Calu3 (cell line): ENCODE results near the gene FAM193A. TPM values are rescaled to one million over a fixed set of nuclear protein-coding genes. Genes with fewer than 3 reads are reported as not detected.

ENCODE experiments used
- BruUV-seq: library from RNA; stranded (reverse); fragments of 400-500 nt; replicated peaks from 2 replicates; lab custom pipeline; 2021; lab: Mats Ljungman, UMichigan
- CTCF ChIA-PET: fragments of 300-600 bp; sonication (Branson Sonifier 250); formaldehyde crosslinking; loops from one replicate; lab custom pipeline; 2022; ENCODE audit warnings: antibody characterized with exemption; lab: Charles Lee
- DNase-seq: peaks from one replicate; pipeline ENCODE4 v3.0.0; 2022
- H3K27ac Mint-ChIP-seq: one replicate; pipeline ENCODE4 v1.8.0; 2022; ENCODE audit warnings: mixed read lengths; ENCODE audit not compliant: unreplicated experiment
- H3K27me3 Mint-ChIP-seq: one replicate; pipeline ENCODE4 v1.8.0; 2022; ENCODE audit warnings: mixed read lengths; ENCODE audit not compliant: unreplicated experiment
- H3K36me3 Mint-ChIP-seq: one replicate; pipeline ENCODE4 v1.8.0; 2022; ENCODE audit warnings: mild to moderate bottlenecking, moderate library complexity, mixed read lengths; ENCODE audit not compliant: insufficient read depth, unreplicated experiment
- H3K4me1 Mint-ChIP-seq: one replicate; pipeline ENCODE4 v1.8.0; 2022; ENCODE audit warnings: mild to moderate bottlenecking, low read depth, mixed read lengths; ENCODE audit not compliant: unreplicated experiment
- H3K4me3 Mint-ChIP-seq: one replicate; pipeline ENCODE4 v1.8.0; 2022; ENCODE audit warnings: mild to moderate bottlenecking, low read depth, moderate library complexity, mixed read lengths; ENCODE audit not compliant: unreplicated experiment
- H3K9me3 Mint-ChIP-seq: one replicate; pipeline ENCODE4 v1.8.0; 2022; ENCODE audit warnings: low read depth, mixed read lengths; ENCODE audit not compliant: unreplicated experiment
- intact Hi-C: fragments of 100-400 bp; cut with micrococcal nuclease; formaldehyde crosslinking; loops from one replicate; pipeline ENCODE4 v1.10.0; 2022; ENCODE audit not compliant: unreplicated experiment
- total RNA-seq: library from RNA; stranded (reverse); gene quantifications from 2 replicates; pipeline ENCODE4 v1.2.3, GENCODE V29; 2022
- TF ChIP-seq, protein P1 (sequence below): fragments of 200-600 bp; IDR thresholded peaks from one replicate; pipeline ENCODE4 v1.8.0; 2022; ENCODE audit warnings: antibody characterized with exemption; ENCODE audit not compliant: unreplicated experiment

Gene FAM193A
- total RNA-seq, 1 experiment from 2014 or later, result 20.0 TPM

DNA sequence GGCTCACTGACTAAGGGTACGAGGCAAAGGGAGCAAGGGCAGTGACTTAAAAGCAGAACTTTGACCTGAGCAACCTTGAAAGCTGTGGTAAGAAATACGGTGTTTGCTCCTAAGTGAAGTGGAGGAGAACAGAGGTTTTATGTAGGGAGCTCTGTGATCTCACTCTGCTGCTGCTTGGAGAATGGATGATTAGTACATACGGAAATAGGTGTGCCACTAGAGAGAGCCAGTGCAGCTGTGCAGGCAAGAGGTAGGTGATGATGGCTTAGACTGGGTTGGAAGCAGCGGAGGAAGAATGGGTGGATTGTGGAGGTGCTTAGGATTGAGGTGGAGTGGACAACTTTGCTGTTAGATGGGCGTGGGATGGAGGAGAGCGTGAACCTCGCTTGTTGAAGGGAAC, 85.0 kb downstream of the FAM193A start:
- DNase-seq, result no peak
- Mint-ChIP-seq H3K4me3 (no peak overlapping the region), H3K9me3 (no peaks in the 10 kb centered on the region), H3K27me3 (no peaks in the 10 kb centered on the region), H3K36me3 (no peaks in the 10 kb centered on the region), H3K27ac (no peak overlapping the region), H3K4me1 (no peaks in the 10 kb centered on the region)
- CTCF ChIA-PET, result interaction anchor here (0.7 kb wide), 1 partner anchor 11 kb away, joined by 5 read pairs; no protein-coding TSS in a partner anchor
- no TSS peak for BruUV-seq
- TF ChIP-seq, protein P1, sequence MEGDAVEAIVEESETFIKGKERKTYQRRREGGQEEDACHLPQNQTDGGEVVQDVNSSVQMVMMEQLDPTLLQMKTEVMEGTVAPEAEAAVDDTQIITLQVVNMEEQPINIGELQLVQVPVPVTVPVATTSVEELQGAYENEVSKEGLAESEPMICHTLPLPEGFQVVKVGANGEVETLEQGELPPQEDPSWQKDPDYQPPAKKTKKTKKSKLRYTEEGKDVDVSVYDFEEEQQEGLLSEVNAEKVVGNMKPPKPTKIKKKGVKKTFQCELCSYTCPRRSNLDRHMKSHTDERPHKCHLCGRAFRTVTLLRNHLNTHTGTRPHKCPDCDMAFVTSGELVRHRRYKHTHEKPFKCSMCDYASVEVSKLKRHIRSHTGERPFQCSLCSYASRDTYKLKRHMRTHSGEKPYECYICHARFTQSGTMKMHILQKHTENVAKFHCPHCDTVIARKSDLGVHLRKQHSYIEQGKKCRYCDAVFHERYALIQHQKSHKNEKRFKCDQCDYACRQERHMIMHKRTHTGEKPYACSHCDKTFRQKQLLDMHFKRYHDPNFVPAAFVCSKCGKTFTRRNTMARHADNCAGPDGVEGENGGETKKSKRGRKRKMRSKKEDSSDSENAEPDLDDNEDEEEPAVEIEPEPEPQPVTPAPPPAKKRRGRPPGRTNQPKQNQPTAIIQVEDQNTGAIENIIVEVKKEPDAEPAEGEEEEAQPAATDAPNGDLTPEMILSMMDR, result no peak
- intact Hi-C loops, result no loop called here

DNA sequence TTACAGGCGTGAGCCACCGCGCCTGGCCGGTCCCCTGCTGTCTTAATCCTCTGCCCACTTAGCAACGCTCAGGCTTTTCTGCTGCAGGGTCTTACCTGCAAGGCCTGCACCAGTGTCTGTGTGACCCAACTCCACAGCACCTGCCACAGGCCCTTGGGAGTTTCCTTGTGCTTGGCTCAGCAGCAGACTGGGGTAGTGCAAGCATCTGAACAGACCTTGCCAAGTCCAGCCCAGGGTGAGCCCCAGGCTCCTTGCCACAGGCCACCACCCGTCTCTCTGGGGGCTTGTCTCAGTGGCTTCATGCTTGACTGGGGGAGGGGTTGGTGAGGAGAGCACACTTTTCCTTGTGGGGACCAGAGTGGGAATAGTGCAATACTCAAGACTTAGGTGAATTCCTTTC, 87.0 kb downstream of the FAM193A start:
- no peak for DNase-seq
- H3K4me1 Mint-ChIP-seq, result no peaks in the 10 kb centered on the region
- TF ChIP-seq, protein P1, result no peak
- H3K27ac Mint-ChIP-seq, result no peak overlapping the region
- H3K36me3 Mint-ChIP-seq, result peaks cover 4% of the 10 kb centered on the region
- no peaks in the 10 kb centered on the region for H3K9me3 Mint-ChIP-seq
- CTCF ChIA-PET, result no interaction called here
- no peaks in the 10 kb centered on the region for H3K27me3 Mint-ChIP-seq
- no peak overlapping the region for H3K4me3 Mint-ChIP-seq
- BruUV-seq, result no TSS peak
- intact Hi-C loops, result no loop called here

DNA sequence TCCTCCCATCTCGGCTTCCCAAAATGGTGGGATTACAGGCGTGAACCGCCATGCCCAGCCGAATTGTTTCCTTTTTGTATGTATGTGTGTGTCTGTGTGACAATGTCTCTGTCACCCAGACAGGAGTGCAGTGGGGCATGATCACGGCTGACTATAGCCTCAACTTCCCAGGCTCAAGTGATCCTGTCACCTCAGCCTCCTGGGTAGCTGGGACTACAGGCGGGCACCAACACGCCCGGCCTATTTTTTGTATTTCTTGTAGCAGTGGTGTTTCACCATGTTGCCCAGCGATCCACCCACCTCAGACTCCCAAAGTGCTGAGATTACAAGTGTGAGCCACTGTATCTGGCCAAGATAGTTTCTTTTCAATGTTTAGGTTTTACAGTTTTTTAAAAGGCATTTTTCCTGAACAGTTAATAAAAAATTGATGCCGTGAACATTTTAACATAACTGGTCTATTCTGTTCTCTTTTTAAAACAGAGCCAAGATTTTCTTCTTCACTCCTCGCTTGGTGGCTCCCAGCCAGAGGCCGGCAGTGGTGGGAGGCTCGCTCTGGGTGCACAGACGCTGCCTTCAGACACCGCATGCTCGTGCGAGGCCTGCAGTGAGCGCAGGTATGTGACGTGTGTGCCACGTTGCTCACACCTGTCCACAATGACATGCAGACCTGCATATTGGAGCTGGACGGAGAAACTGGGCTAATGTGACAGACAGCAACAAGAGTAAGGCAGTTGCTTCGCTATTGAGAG, 88.5 kb downstream of the FAM193A start:
- no peak for DNase-seq
- no TSS peak for BruUV-seq
- H3K4me3 Mint-ChIP-seq, result no peak overlapping the region
- CTCF ChIA-PET, result no interaction called here
- H3K27me3 Mint-ChIP-seq, result no peaks in the 10 kb centered on the region
- H3K4me1 Mint-ChIP-seq, result no peaks in the 10 kb centered on the region
- H3K9me3 Mint-ChIP-seq, result no peaks in the 10 kb centered on the region
- no peak overlapping the region for H3K27ac Mint-ChIP-seq
- peaks cover 4% of the 10 kb centered on the region for H3K36me3 Mint-ChIP-seq
- intact Hi-C loops, result no loop called here
- TF ChIP-seq, protein P1, result no peak

DNA sequence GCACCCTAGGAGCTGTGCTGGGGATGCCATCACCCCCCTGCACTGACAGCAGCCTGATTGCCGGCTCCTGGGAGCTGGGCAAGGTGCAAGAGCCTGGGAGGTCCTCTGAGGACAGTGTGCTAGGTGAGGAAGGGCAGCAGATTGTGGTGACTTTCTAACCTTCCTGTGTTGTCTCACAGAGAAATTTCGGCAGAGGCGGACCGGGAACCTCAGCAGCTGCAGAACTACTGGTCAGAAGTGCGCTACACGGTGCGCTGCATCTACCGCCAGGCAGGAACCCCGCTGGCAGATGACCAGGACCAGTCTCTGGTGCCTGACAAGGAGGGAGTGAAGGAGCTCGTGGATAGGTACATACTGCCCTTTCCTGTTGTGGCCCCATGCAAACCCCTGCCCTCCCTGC, 89.8 kb downstream of the FAM193A start:
- H3K36me3 Mint-ChIP-seq, result peaks cover 4% of the 10 kb centered on the region
- DNase-seq, result no peak
- H3K4me3 Mint-ChIP-seq, result no peak overlapping the region
- CTCF ChIA-PET, result no interaction called here
- TF ChIP-seq, protein P1, result no peak
- intact Hi-C loops, result no loop called here
- no TSS peak for BruUV-seq
- H3K9me3 Mint-ChIP-seq, result no peaks in the 10 kb centered on the region
- no peaks in the 10 kb centered on the region for H3K4me1 Mint-ChIP-seq
- H3K27me3 Mint-ChIP-seq, result no peaks in the 10 kb centered on the region
- no peak overlapping the region for H3K27ac Mint-ChIP-seq
